Measurements from ENCODE around the gene RTN4RL1.

RTN4RL1 gene

GRCh38 chr17:1985093-1985492, 40.0 kb downstream of the RTN4RL1 start:
- TF ChIP-seq CTCF (IDR thresholded peaks at IDR 0.05) = no peak

- no peak for TF ChIP-seq CTCF (IDR thresholded peaks at IDR 0.05)
Measured at GRCh38 chr17:1980665-1981250, 44.4 kb downstream of the RTN4RL1 start.

- TF ChIP-seq CTCF (IDR thresholded peaks at IDR 0.05) = no peak
Measured at GRCh38 chr17:1979182-1979985, 45.8 kb downstream of the RTN4RL1 start.

GRCh38 chr17:1978396-1978949, 46.7 kb downstream of the RTN4RL1 start:
- no peak for TF ChIP-seq CTCF (IDR thresholded peaks at IDR 0.05)

GRCh38 chr17:1977583-1978395, 47.3 kb downstream of the RTN4RL1 start:
- no peak for TF ChIP-seq CTCF (IDR thresholded peaks at IDR 0.05)

- TF ChIP-seq CTCF (IDR thresholded peaks at IDR 0.05) = no peak
Measured at GRCh38 chr17:1976683-1977064, 48.5 kb downstream of the RTN4RL1 start.

GRCh38 chr17:1976000-1976682, 49.0 kb downstream of the RTN4RL1 start:
- no peak for TF ChIP-seq CTCF (IDR thresholded peaks at IDR 0.05)
